Heart left ventricle (tissue), 16 donors: Measurements from ENCODE around the gene DENND6B. TPM values are rescaled to one million over a fixed set of nuclear protein-coding genes. Genes with fewer than 3 reads are reported as not detected.

Experiments used
- ATAC-seq, 4 donors: fragments of 200-7000 bp; cut with Tn5 transposase; one replicate each; pipeline ENCODE4 v1.9.1; 2020 to 2022; ENCODE audit warnings: moderate library complexity in 4 of 4, mild to moderate bottlenecking in 3 of 4, moderate number of reproducible peaks in 1 of 4
- DNase-seq, 5 donors: peaks; one replicate each; pipeline ENCODE4 v3.0.0-alpha.2; 2020
- H3K27ac ChIP-seq, 12 donors: fragments of 200-600 bp; sonication (generic) in 4 of 12; one replicate each; pipeline versions ENCODE4 v1.5.0 to v1.8.0; 2016 to 2022; ENCODE audit warnings: mild to moderate bottlenecking in 2 of 12
- H3K27me3 ChIP-seq, 9 donors: fragments of 200-600 bp; sonication (generic) in 2 of 9; one replicate each; pipeline versions ENCODE4 v1.5.1 to v1.8.0; 2016 to 2022; ENCODE audit warnings: mild to moderate bottlenecking in 3 of 9
- H3K36me3 ChIP-seq, 9 donors: fragments of 200-600 bp; sonication (generic) in 2 of 9; one replicate each; pipeline versions ENCODE4 v1.5.0 to v1.8.0; 2018 to 2022; ENCODE audit warnings: mild to moderate bottlenecking in 2 of 9
- H3K4me1 ChIP-seq, 12 donors: fragments of 200-600 bp; sonication (generic) in 4 of 12; one replicate each; pipeline versions ENCODE4 v1.5.0 to v1.8.0; 2016 to 2022; ENCODE audit warnings: mild to moderate bottlenecking in 3 of 12
- H3K4me3 ChIP-seq, 12 donors: fragments of 200-600 bp; sonication (generic) in 4 of 12; one replicate each; pipeline versions ENCODE4 v1.5.0 to v1.8.0; 2017 to 2022; ENCODE audit warnings: mild to moderate bottlenecking in 9 of 12, moderate library complexity in 4 of 12
- H3K9me3 ChIP-seq, 12 donors: fragments of 200-600 bp; sonication (generic) in 4 of 12; one replicate each; pipeline versions ENCODE4 v1.5.0 to v1.8.0; 2016 to 2022; ENCODE audit warnings: mild to moderate bottlenecking in 1 of 12
- CTCF ChIP-seq, 12 donors: fragments of 200-600 bp; sonication (generic) in 4 of 12; IDR thresholded peaks; one replicate each; pipeline versions ENCODE4 v1.5.0 to v1.8.0; 2018 to 2022; ENCODE audit warnings: antibody characterized with exemption in 12 of 12, mild to moderate bottlenecking in 5 of 12
- POLR2A ChIP-seq, 2 donors: fragments of 450-650 bp; IDR thresholded peaks; one replicate each; pipeline ENCODE4 v1.6.1; 2017; ENCODE audit warnings: antibody characterized with exemption in 2 of 2, mild to moderate bottlenecking in 2 of 2, moderate library complexity in 2 of 2
- WGBS, 4 donors: extraction: QIAGEN DNeasy Blood & Tissue Kit in 2 of 4; methylation state at CpG; one replicate each; pipeline versions ENCODE4 v1.1.5 to v1.1.7; 2013 to 2018; 5-methylcytosine and 5-hydroxymethylcytosine counted together
- intact Hi-C, 10 donors: fragments of 100-400 bp; cut with DNase I; formaldehyde crosslinking; loops; one replicate each; pipeline versions ENCODE4 v1.11.1 to v1.14.2; 2022
- polyA plus RNA-seq, 2 donors: library from polyadenylated mRNA; stranded (reverse); fragments of 200-250 nt; gene quantifications; one replicate each; pipeline ENCODE4 v1.2.3, GENCODE V29; 2013
- total RNA-seq, 9 donors: library from RNA; depleted of rRNA in 2 of 9; stranded (reverse); fragments of >200 nt in 2 of 9; fragmentation: NEBNext Ultra II Directional in 3 of 9; extraction: Animal tissue kit (Norgen Biotek cat#: 25700) in 3 of 9; gene quantifications; one replicate each; pipeline versions ENCODE4 v1.1.0 to v1.2.4, GENCODE V29; 2016 to 2023
- donor health status: ischemic (EF 13 %, LVEDD 7.1; RV severe dilation, severe dysfunction).
- donor health status: healthy with polysubstance abuse.
- donor health status: DM: no; HTN: yes; CAD: no.
- donor health status: DM: no; HTN: no; CAD: no.
- donor health status: ischemic (EF 25% LVEDD 6.9; RV normal size, moderate dysfunction).
- donor health status: ischemic (EF 25% LVEDD 5.7; RV mildly dilated, moderate dysfunction).
- donor health status: healthy.
- donor health status: DM: yes; HTN: yes; CAD: no.
- donor health status: ischemic (EF 35%, LVEDD 5.7; RV mildly dilated, moderate dysfunction).
- donor health status: nonischemic (EF 11% LVEDD 7.7; RV severe dilation, severe dysfunction).
- donor health status: DM: yes; HTN: yes; CAD: no.
- donor health status: PGD.
- donor health status: ischemic (EF 29% LVEDD 5.4; RV normal size, mild dysfunction).
- donor health status: nonischemic (EF 23%, LVEDD 6.1; RV moderate dilation, normal function).

DENND6B gene
- total and polyA plus RNA-seq, 11 donors, result 1.0 to 3.2 (median 1.5) TPM

- TF ChIP-seq POLR2A (IDR thresholded peaks at IDR 0.05) (no peak), CTCF (IDR thresholded peaks at IDR 0.05) (no peak)
- H3K4me3 ChIP-seq, result no peak overlapping the region
- no peaks in the 10 kb centered on the region for H3K9me3 ChIP-seq
- peaks cover 6 to 57% (median 29%) of the 10 kb centered on the region in 12 donors for H3K4me1 ChIP-seq
- peaks cover 0 to 15% (median 0%) of the 10 kb centered on the region in 9 donors for H3K27me3 ChIP-seq
- DNase-seq (no peak), ATAC-seq (no peak)
- intact Hi-C loops, result no loop called here
- no peak overlapping the region for H3K27ac ChIP-seq
- H3K36me3 ChIP-seq, result no peaks in the 10 kb centered on the region
- 89 to 91% (median 90%) methylated on average over 12 to 15 of the region's 15 CpGs for WGBS, 4 donors
These were observed 62.6 kb downstream of the DENND6B start for GRCh38 chr22:50264104-50264745.

- intact Hi-C loops, result no loop called here
- Histone ChIP-seq H3K9me3 (no peaks in the 10 kb centered on the region), H3K4me3 (no peak overlapping the region), H3K27me3 (peaks cover 0 to 13% (median 0%) of the 10 kb centered on the region in 9 donors), H3K4me1 (peaks cover 7 to 57% (median 22%) of the 10 kb centered on the region in 12 donors), H3K27ac (no peak overlapping the region), H3K36me3 (no peaks in the 10 kb centered on the region)
- 60 to 68% (median 63%) methylated on average over 9 of the region's 9 CpGs for WGBS, 4 donors
- no peak for ATAC-seq
- DNase-seq, result no peak
- no peak for TF ChIP-seq POLR2A (IDR thresholded peaks at IDR 0.05)
- TF ChIP-seq CTCF (IDR thresholded peaks at IDR 0.05), result no peak
These were observed 63.7 kb downstream of the DENND6B start for GRCh38 chr22:50262973-50263617.

GRCh38 chr22:50262460-50262911 lies 64.3 kb downstream of the DENND6B start:
- H3K4me3 ChIP-seq, result peak overlapping the region in 1 of 12 donors; percentile 68
- DNase-seq (no peak), ATAC-seq (no peak)
- no peaks in the 10 kb centered on the region for H3K9me3 ChIP-seq
- H3K36me3 ChIP-seq, result no peaks in the 10 kb centered on the region
- 68 to 86% (median 80%) methylated on average over 6 to 7 of the region's 7 CpGs for WGBS, 4 donors
- peak overlapping the region in 1 of 12 donors; percentile 70 for H3K27ac ChIP-seq
- peaks cover 6 to 57% (median 19%) of the 10 kb centered on the region in 12 donors for H3K4me1 ChIP-seq
- intact Hi-C loops, result no loop called here
- peaks cover 0 to 13% (median 0%) of the 10 kb centered on the region in 9 donors for H3K27me3 ChIP-seq
- no peak for TF ChIP-seq CTCF (IDR thresholded peaks at IDR 0.05)
- TF ChIP-seq POLR2A (IDR thresholded peaks at IDR 0.05), result no peak
